GM10248 (cell line): ENCODE data around the gene RASL12.
"Not testable (repeated sequence)": the region's sequence is repeated elsewhere in the genome, so short reads cannot be mapped to it uniquely, and the experiment has no call there.

Source experiments
- CTCF ChIA-PET: fragments of 300-600 bp; sonication (Branson Sonifier 250); formaldehyde crosslinking; extraction: SDS; loops from one replicate; lab custom pipeline; 2021; ENCODE audit warnings: antibody characterized with exemption; lab: Yijun Ruan, JAX
- POLR2A ChIA-PET: fragments of 350-650 bp; sonication (Branson Sonifier 250); formaldehyde crosslinking; extraction: SDS; loops from one replicate; lab custom pipeline; 2020; ENCODE audit warnings: antibody characterized with exemption; lab: Yijun Ruan, JAX
- DNase-seq: peaks from one replicate; pipeline ENCODE4 v3.0.0; 2012; ENCODE audit errors: extremely low spot score
- CTCF ChIP-seq: IDR thresholded peaks from 2 replicates; pipeline ENCODE4 v1.5.1; 2012; ENCODE audit warnings: mild to moderate bottlenecking, low read depth; ENCODE audit errors: extremely low read depth, missing control alignments, control extremely low read depth

RASL12 gene

GRCh38 chr15:65097651-65098263 lies 30.0 kb upstream of the RASL12 start:
- no peak for DNase-seq
- TF ChIP-seq CTCF: no peak
- CTCF ChIA-PET: no interaction called here
- POLR2A ChIA-PET: no interaction called here

GRCh38 chr15:65096481-65097385 lies 28.9 kb upstream of the RASL12 start:
- no peak for TF ChIP-seq CTCF
- DNase-seq: no peak
- ChIA-PET POLR2A (no interaction called here), CTCF (interaction anchor here (1.4 kb wide), 1 partner anchor 10 kb away, joined by 5 read pairs; no protein-coding TSS in a partner anchor)

DNA sequence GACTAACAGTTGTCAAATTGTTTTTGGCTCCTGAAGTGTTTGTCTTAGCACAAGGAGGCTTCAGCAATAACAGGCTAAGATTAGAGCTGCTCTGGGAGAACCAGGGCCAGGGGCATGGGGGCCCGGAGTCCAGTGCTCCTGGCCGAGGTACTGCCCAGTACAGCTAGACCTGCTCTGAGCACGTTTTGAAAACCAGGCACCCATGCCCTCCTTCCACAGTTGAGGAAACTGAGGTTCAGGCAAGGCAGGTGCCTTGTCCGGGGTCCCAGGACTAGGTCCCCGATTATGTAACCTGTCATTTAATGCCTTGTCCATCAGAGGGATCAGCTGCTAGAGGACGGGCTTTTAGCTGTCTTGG lies 27.9 kb upstream of the RASL12 start:
- POLR2A ChIA-PET: no interaction called here
- CTCF ChIA-PET: interaction anchor here (1.4 to 1.6 kb wide), 2 partner anchors 9 to 43 kb away, joined by 5 to 7 read pairs; no protein-coding TSS in a partner anchor
- DNase-seq: no peak
- no peak for TF ChIP-seq CTCF

- TF ChIP-seq CTCF: no peak
- POLR2A ChIA-PET: no interaction called here
- CTCF ChIA-PET: interaction anchor here (1.4 to 1.6 kb wide), 2 partner anchors 9 to 42 kb away, joined by 5 to 7 read pairs; no protein-coding TSS in a partner anchor
- no peak for DNase-seq
These were observed 27.4 kb upstream of the RASL12 start for GRCh38 chr15:65095011-65095746.

DNA sequence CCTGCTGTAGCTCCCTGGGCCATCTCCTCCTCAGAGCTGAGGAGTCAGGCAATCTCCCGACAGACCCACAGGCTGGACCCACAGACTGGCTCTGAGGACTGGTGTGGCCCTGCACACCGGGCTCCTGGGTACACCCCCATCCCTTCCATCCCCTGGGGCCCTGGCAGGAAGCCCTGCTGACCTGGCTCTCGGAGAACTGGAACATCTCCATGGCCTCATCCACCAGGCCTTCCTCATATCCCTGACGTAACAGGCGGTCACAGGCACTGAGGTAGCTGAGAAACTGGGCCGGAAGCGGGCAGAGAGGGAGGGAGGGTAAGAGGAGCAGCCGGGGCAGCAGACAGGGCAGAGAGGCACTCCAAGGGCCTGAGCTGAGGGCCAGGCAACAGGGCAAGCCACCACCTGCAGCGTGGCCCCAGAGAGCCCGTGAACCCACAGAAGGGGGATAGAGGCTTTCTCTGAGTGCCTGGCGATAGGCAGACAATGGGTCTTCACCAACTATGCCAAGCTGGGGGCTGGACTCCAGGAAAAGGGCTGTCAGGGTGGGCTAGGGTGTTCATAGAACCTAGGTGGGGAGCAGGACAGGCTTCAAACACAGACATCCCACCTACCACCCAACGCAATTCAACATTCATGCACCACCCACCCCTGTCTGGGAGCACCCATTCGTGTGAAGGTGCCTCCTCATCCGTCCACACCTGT lies 26.7 kb upstream of the RASL12 start:
- no peak for TF ChIP-seq CTCF
- POLR2A ChIA-PET: no interaction called here
- no peak for DNase-seq
- CTCF ChIA-PET: interaction anchor here (1.6 kb wide), 1 partner anchor 41 kb away, joined by 7 read pairs; no protein-coding TSS in a partner anchor

GRCh38 chr15:65093793-65094170 lies 26.0 kb upstream of the RASL12 start:
- DNase-seq, POLR2A ChIA-PET, CTCF ChIA-PET: not testable (repeated sequence)
